Panc1 (cell line): ENCODE measurements around the gene TTC23. TPM values are rescaled to one million over a fixed set of nuclear protein-coding genes. Genes with fewer than 3 reads are reported as not detected.

Experiments
- ATAC-seq: fragments of 200-7000 bp; cut with Tn5 transposase; 2 replicates; pipeline ENCODE4 v1.9.1; 2020; ENCODE audit warnings: mild to moderate bottlenecking, moderate library complexity
- BruUV-seq: library from RNA; stranded (reverse); fragments of 400-500 nt; replicated peaks from 2 replicates; lab custom pipeline; 2021; lab: Mats Ljungman, UMichigan
- CTCF ChIA-PET: fragments of 300-600 bp; sonication (Branson Sonifier 250); formaldehyde crosslinking; loops from one replicate; lab custom pipeline; 2022; ENCODE audit warnings: antibody characterized with exemption; lab: Charles Lee
- POLR2A ChIA-PET: fragments of 300-600 bp; sonication (Branson Sonifier 250); formaldehyde crosslinking; loops from one replicate; lab custom pipeline; 2022; ENCODE audit warnings: antibody characterized with exemption; lab: Charles Lee
- DNase-seq: peaks from one replicate; pipeline ENCODE4 v3.0.0-alpha.2; 2010; ENCODE audit warnings: low read depth, low spot score
- H3K27ac ChIP-seq: 2 replicates; pipeline ENCODE4 v1.5.1; 2011; ENCODE audit warnings: mild to moderate bottlenecking, low read length, inconsistent platforms
- H3K27me3 ChIP-seq: fragments of 200-500 bp; sonication (Bioruptor generic); 2 replicates; pipeline ENCODE4 v1.6.0; 2014; ENCODE audit warnings: low read length, inconsistent platforms; ENCODE audit not compliant: control insufficient read depth, insufficient read depth
- H3K36me3 ChIP-seq: fragments of 200-500 bp; sonication (Bioruptor generic); 2 replicates; pipeline ENCODE4 v1.5.1; 2014; ENCODE audit warnings: inconsistent platforms, mild to moderate bottlenecking, low read length, moderate library complexity; ENCODE audit not compliant: control insufficient read depth, insufficient read depth
- H3K4me1 ChIP-seq: 2 replicates; pipeline ENCODE4 v1.5.1; 2011; ENCODE audit warnings: inconsistent platforms, mild to moderate bottlenecking, low read length, moderate library complexity; ENCODE audit not compliant: control insufficient read depth, insufficient read depth
- H3K4me3 ChIP-seq, 2 experiments: 2 replicates each; pipeline ENCODE4 v1.5.1; 2011 to 2012; ENCODE audit warnings: low read depth in 2 of 2, low read length in 2 of 2, mild to moderate bottlenecking in 2 of 2, inconsistent platforms in 1 of 2, moderate library complexity in 1 of 2
- H3K9me3 ChIP-seq: fragments of 200-500 bp; sonication (Bioruptor generic); 2 replicates; pipeline ENCODE4 v1.5.1; 2014; ENCODE audit warnings: low read depth, mild to moderate bottlenecking, inconsistent platforms, low read length, moderate library complexity; ENCODE audit not compliant: control insufficient read depth, insufficient read depth
- CTCF ChIP-seq: fragments of 450-650 bp; IDR thresholded peaks from 2 replicates; pipeline ENCODE4 v1.5.1; 2017; ENCODE audit warnings: mild to moderate bottlenecking
- POLR2AphosphoS5 ChIP-seq: IDR thresholded peaks from 2 replicates; pipeline ENCODE4 v1.6.1; 2012; ENCODE audit warnings: mild to moderate bottlenecking, low read depth, low read length, moderate library complexity
- SIN3A ChIP-seq: IDR thresholded peaks from 2 replicates; pipeline ENCODE4 v1.6.1; 2012; ENCODE audit warnings: low read depth, mild to moderate bottlenecking, low read length, moderate library complexity, borderline replicate concordance; ENCODE audit not compliant: insufficient read depth
- TCF7L2 ChIP-seq: IDR thresholded peaks from 2 replicates; pipeline ENCODE4 v1.6.1; 2011; ENCODE audit warnings: mild to moderate bottlenecking, low read depth, low read length, inconsistent platforms
- in situ Hi-C: cut with HindIII; loops from 2 replicates; pipeline ENCODE4 v1.10.0; 2016; ENCODE audit warnings: low sequenced_read_pairs, low pct_unique_long_range_greater_than_20kb
- intact Hi-C: fragments of 100-400 bp; cut with micrococcal nuclease; formaldehyde crosslinking; loops from one replicate; pipeline ENCODE4 v1.10.0; 2022; ENCODE audit not compliant: unreplicated experiment
- total RNA-seq: library from RNA; stranded (reverse); gene quantifications from one replicate; pipeline ENCODE4 v1.2.1, GENCODE V29; 2021; ENCODE audit not compliant: unreplicated experiment
- TF ChIP-seq, protein P1 (sequence below), 2 experiments: IDR thresholded peaks; 2 replicates each; pipeline ENCODE4 v1.6.1; 2011 to 2012; ENCODE audit warnings: low read depth in 2 of 2, control low read depth in 1 of 2, low read length in 1 of 2, mild to moderate bottlenecking in 1 of 2, moderate library complexity in 1 of 2; ENCODE audit not compliant: insufficient read depth in 1 of 2

TTC23 gene
- total RNA-seq, 1 experiment from 2014 or later: 21.7 TPM

- DNase-seq (no peak), ATAC-seq (no peak)
- BruUV-seq: no TSS peak
- in situ Hi-C loops (no loop called here), intact Hi-C loops (no loop called here)
- Histone ChIP-seq H3K9me3 (no peaks in the 10 kb centered on the region), H3K4me1 (no peaks in the 10 kb centered on the region), H3K4me3 (no peak overlapping the region), H3K36me3 (no peaks in the 10 kb centered on the region), H3K27me3 (no peaks in the 10 kb centered on the region), H3K27ac (no peak overlapping the region)
- no peak for TF ChIP-seq POLR2AphosphoS5
- TF ChIP-seq CTCF: no peak
- TF ChIP-seq, protein P1, sequence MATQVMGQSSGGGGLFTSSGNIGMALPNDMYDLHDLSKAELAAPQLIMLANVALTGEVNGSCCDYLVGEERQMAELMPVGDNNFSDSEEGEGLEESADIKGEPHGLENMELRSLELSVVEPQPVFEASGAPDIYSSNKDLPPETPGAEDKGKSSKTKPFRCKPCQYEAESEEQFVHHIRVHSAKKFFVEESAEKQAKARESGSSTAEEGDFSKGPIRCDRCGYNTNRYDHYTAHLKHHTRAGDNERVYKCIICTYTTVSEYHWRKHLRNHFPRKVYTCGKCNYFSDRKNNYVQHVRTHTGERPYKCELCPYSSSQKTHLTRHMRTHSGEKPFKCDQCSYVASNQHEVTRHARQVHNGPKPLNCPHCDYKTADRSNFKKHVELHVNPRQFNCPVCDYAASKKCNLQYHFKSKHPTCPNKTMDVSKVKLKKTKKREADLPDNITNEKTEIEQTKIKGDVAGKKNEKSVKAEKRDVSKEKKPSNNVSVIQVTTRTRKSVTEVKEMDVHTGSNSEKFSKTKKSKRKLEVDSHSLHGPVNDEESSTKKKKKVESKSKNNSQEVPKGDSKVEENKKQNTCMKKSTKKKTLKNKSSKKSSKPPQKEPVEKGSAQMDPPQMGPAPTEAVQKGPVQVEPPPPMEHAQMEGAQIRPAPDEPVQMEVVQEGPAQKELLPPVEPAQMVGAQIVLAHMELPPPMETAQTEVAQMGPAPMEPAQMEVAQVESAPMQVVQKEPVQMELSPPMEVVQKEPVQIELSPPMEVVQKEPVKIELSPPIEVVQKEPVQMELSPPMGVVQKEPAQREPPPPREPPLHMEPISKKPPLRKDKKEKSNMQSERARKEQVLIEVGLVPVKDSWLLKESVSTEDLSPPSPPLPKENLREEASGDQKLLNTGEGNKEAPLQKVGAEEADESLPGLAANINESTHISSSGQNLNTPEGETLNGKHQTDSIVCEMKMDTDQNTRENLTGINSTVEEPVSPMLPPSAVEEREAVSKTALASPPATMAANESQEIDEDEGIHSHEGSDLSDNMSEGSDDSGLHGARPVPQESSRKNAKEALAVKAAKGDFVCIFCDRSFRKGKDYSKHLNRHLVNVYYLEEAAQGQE (IDR thresholded peaks at IDR 0.05; ENCODE audit: insufficient read depth in 1 of 2, low read depth in 2 of 2, low read length in 1 of 2): no peak
- no peak for TF ChIP-seq TCF7L2
- no peak for TF ChIP-seq SIN3A
- ChIA-PET CTCF (no interaction called here), POLR2A (no interaction called here)
Measured at GRCh38 chr15:99232740-99233139, 16.6 kb downstream of the TTC23 start.

DNA sequence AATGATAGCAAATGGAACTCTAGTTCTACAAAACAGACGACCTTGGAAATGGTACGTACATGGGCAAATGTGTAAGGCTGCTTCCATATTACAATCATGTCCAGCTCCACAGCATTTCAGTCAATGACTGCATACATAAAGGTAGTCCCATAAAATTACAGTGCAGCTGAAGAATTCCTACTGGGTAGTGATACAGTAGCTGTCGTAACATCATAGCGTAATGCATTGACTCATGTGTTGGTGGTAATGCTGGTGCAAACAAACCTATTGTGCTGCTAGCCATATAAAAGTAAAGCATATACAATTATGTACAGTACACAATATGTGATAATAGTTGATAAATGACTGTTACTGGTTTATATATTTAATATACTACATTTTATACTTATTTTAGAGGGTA, 18.5 kb downstream of the TTC23 start:
- no peaks in the 10 kb centered on the region for H3K4me1 ChIP-seq
- H3K27me3 ChIP-seq: no peaks in the 10 kb centered on the region
- no peaks in the 10 kb centered on the region for H3K9me3 ChIP-seq
- intact Hi-C loops (no loop called here), in situ Hi-C loops (no loop called here)
- ChIA-PET POLR2A (no interaction called here), CTCF (no interaction called here)
- H3K4me3 ChIP-seq: no peak overlapping the region
- DNase-seq: no peak
- H3K27ac ChIP-seq: no peak overlapping the region
- BruUV-seq: no TSS peak
- H3K36me3 ChIP-seq: no peaks in the 10 kb centered on the region
- no peak for TF ChIP-seq SIN3A
- TF ChIP-seq, protein P1 (IDR thresholded peaks at IDR 0.05; ENCODE audit: insufficient read depth in 1 of 2, low read depth in 2 of 2, low read length in 1 of 2): no peak
- TF ChIP-seq POLR2AphosphoS5: no peak
- no peak for TF ChIP-seq CTCF
- no peak for TF ChIP-seq TCF7L2
- ATAC-seq: no peak
